Endothelial cell of umbilical vein (primary cell): ENCODE measurements around the gene ST6GALNAC2. TPM values are rescaled to one million over a fixed set of nuclear protein-coding genes. Genes with fewer than 3 reads are reported as not detected.
A peak's percentile ranks its signal among the peaks of the same experiment; 100 is the strongest.

Experiments
- BruUV-seq: library from RNA; stranded (reverse); fragments of 400-500 nt; replicated peaks from 2 replicates; lab custom pipeline; 2021; lab: Mats Ljungman, UMichigan
- CTCF ChIA-PET: fragments of 300-600, 350-600 bp; sonication (Branson Sonifier 250); formaldehyde crosslinking; loops from one replicate; lab custom pipeline; 2021; ENCODE audit warnings: antibody characterized with exemption, inconsistent platforms; lab: Charles Lee
- POLR2A ChIA-PET: fragments of 300-600, 350-600 bp; sonication (Branson Sonifier 250); formaldehyde crosslinking; loops from one replicate; lab custom pipeline; 2021; ENCODE audit warnings: antibody characterized with exemption, inconsistent platforms; lab: Charles Lee
- DNase-seq: peaks from one replicate; pipeline ENCODE4 v3.0.0-alpha.2; 2011; ENCODE audit warnings: low read depth, low spot score
- FAIRE-seq: peaks from 2 replicates; lab custom pipeline; 2011; peaks lifted over from hg19 to GRCh38; lab: Jason Lieb, UNC
- H2AFZ ChIP-seq: 2 replicates; pipeline ENCODE4 v1.6.0; 2012; ENCODE audit warnings: low read depth, low read length, control low read depth, inconsistent platforms
- H3K27ac ChIP-seq: 2 replicates; pipeline ENCODE4 v1.5.1; 2011; ENCODE audit warnings: low read depth, mild to moderate bottlenecking, control low read depth, low read length, moderate library complexity; ENCODE audit not compliant: insufficient read depth
- H3K27me3 ChIP-seq, 2 experiments: 2 replicates each; pipeline versions ENCODE4 v1.6.0 to v1.6.1; 2011; ENCODE audit warnings: low read length in 2 of 2, mixed read lengths in 1 of 2; ENCODE audit not compliant: control insufficient read depth in 2 of 2, insufficient read depth in 2 of 2
- H3K36me3 ChIP-seq, 2 experiments: 2 replicates in 1 of 2; 3 replicates in 1 of 2; pipeline ENCODE4 v1.5.1; 2011; ENCODE audit warnings: low read length in 2 of 2, mild to moderate bottlenecking in 1 of 2, moderate library complexity in 1 of 2; ENCODE audit not compliant: control insufficient read depth in 2 of 2, insufficient read depth in 2 of 2; ENCODE audit errors: extremely low read depth in 1 of 2
- H3K4me1 ChIP-seq: 3 replicates; pipeline ENCODE4 v1.5.1; 2011; ENCODE audit warnings: mild to moderate bottlenecking, low read length; ENCODE audit not compliant: control insufficient read depth, insufficient read depth; ENCODE audit errors: extremely low read depth
- H3K4me2 ChIP-seq: 2 replicates; pipeline ENCODE4 v1.6.1; 2011; ENCODE audit warnings: low read length, control low read depth, mixed read lengths; ENCODE audit not compliant: insufficient read depth
- H3K4me3 ChIP-seq, 3 experiments: fragments of 200-600 bp in 1 of 3; sonication (generic), shearing (Covaris generic) in 1 of 3; replicated peaks in 1 of 3; 2 replicates each; pipeline ENCODE4 v1.5.1; 2011 to 2016; ENCODE audit warnings: control low read depth in 3 of 3, low read length in 3 of 3, mild to moderate bottlenecking in 2 of 3, inconsistent platforms in 1 of 3, low read depth in 1 of 3, moderate library complexity in 1 of 3; ENCODE audit not compliant: insufficient read depth in 1 of 3
- H3K79me2 ChIP-seq: 2 replicates; pipeline ENCODE4 v1.6.0; 2012; ENCODE audit warnings: low read length, inconsistent platforms; ENCODE audit not compliant: control insufficient read depth, insufficient read depth
- H3K9ac ChIP-seq: replicated peaks from 2 replicates; pipeline ENCODE3; 2011; ENCODE audit warnings: low read length, control low read depth; ENCODE audit not compliant: insufficient read depth; ENCODE audit errors: extremely low read depth
- H3K9me1 ChIP-seq: replicated peaks from 3 replicates; pipeline ENCODE4 v1.6.0; 2011; ENCODE audit warnings: mild to moderate bottlenecking, low read length; ENCODE audit not compliant: control insufficient read depth, insufficient read depth; ENCODE audit errors: extremely low read depth
- H3K9me3 ChIP-seq: replicated peaks from 2 replicates; pipeline ENCODE4 v1.5.1; 2012; ENCODE audit warnings: low read length, inconsistent platforms; ENCODE audit not compliant: control insufficient read depth, insufficient read depth
- H4K20me1 ChIP-seq: replicated peaks from 2 replicates; pipeline ENCODE3; 2011; ENCODE audit warnings: mild to moderate bottlenecking, low read length; ENCODE audit not compliant: control insufficient read depth, insufficient read depth; ENCODE audit errors: extremely low read depth
- EZH2 ChIP-seq: IDR thresholded peaks from 2 replicates; pipeline ENCODE4 v1.6.1; 2012; ENCODE audit warnings: borderline replicate concordance, low read depth, mild to moderate bottlenecking, moderate library complexity, low read length, inconsistent platforms; ENCODE audit not compliant: severe bottlenecking
- FOS ChIP-seq: IDR thresholded peaks from 2 replicates; pipeline ENCODE4 v1.6.1; 2011; ENCODE audit warnings: mild to moderate bottlenecking, low read length, moderate library complexity, borderline replicate concordance; ENCODE audit not compliant: insufficient read depth
- POLR2AphosphoS5 ChIP-seq: IDR thresholded peaks from 2 replicates; pipeline ENCODE4 v1.6.1; 2012; ENCODE audit warnings: low read depth, mild to moderate bottlenecking, control low read depth, low read length, moderate library complexity; ENCODE audit not compliant: insufficient read depth
- dilution Hi-C: fragments of 300-500 bp; cut with MboI; formaldehyde crosslinking; loops from one replicate; pipeline ENCODE4 v1.15.0; 2019; ENCODE audit warnings: low sequenced_read_pairs; ENCODE audit not compliant: extremely low pct_ligation_motif_present
- intact Hi-C: fragments of 100-400 bp; cut with micrococcal nuclease; formaldehyde crosslinking; loops from one replicate; pipeline ENCODE4 v1.10.0; 2022
- polyA plus RNA-seq, 4 experiments: library from polyadenylated mRNA; depleted of rRNA in 3 of 4; stranded (reverse) in 3 of 4; unstranded in 1 of 4; fragments of >200 nt; gene quantifications; 2 replicates each; pipeline versions ENCODE4 v1.2.1 to v1.2.3, GENCODE V29; 2011 to 2012; ENCODE audit warnings: missing spikeins in 1 of 4
- total RNA-seq: library from RNA; stranded (reverse); gene quantifications from 2 replicates; pipeline ENCODE4 v1.2.3, GENCODE V29; 2021
- TF ChIP-seq, protein P1 (sequence below): IDR thresholded peaks from 2 replicates; pipeline ENCODE4 v1.6.1; 2011; ENCODE audit not compliant: insufficient read depth, insufficient read length

The ST6GALNAC2 gene
- total and polyA plus RNA-seq, 2 donors (not counting 3 experiments of a cell fraction or from before 2014, with no cell fraction given): 0.59 to 1.7 TPM

DNA sequence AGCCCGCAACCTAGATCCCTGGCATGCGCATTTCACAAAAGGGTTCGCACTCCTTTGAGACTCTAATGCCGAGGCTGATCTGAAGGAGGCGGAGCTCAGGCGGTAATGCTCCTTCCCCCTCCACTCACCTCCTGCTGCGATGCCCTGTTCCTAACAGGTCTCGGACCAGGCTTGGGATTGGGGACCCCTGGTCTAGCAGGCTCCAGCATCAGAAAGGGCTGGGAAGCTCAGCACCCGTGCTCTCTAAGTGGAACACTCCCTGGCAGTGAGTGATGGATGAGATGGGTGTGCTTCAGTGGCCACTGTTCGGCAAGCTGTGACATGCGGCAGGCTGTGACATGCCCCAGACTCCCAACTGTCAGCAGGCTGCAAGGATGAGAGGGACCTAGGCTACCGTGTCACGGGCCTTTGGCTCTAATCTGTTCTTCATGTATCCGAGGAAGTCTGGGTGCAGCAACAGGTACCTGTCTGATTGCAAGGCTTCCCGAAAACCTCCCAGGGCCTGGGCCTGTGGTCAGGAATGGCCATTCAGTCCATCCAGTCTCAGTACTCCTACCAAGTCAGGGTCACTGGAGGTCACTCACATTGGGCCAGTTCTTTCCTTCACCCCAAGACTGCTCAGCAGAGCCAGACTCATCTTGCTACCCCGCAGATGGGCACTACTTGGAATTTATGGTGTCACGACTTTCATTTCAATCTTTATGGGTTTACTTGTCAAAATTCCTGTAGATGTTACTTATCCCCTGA, 1.3 kb upstream of the ST6GALNAC2 start:
- intact Hi-C loops: loop anchor here (1.0 to 5.0 kb wide), 3 partner anchors 30 to 64 kb away; no protein-coding TSS in a partner anchor
- H2AFZ ChIP-seq: no peak overlapping the region
- H3K9ac ChIP-seq: no peak overlapping the region
- no peak overlapping the region for H3K4me2 ChIP-seq
- TF ChIP-seq POLR2AphosphoS5 (no peak), EZH2 (peak; percentile 25)
- TF ChIP-seq, protein P1, sequence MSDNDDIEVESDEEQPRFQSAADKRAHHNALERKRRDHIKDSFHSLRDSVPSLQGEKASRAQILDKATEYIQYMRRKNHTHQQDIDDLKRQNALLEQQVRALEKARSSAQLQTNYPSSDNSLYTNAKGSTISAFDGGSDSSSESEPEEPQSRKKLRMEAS: no peak
- POLR2A ChIA-PET: no interaction called here
- no peak overlapping the region for H3K27ac ChIP-seq
- FAIRE-seq (no peak), DNase-seq (no peak)
- H3K79me2 ChIP-seq: no peaks in the 10 kb centered on the region
- H3K9me3 ChIP-seq: no peaks in the 10 kb centered on the region
- dilution Hi-C loops: no loop called here
- H3K4me1 ChIP-seq: peaks cover 5% of the 10 kb centered on the region
- H3K36me3 ChIP-seq: no peaks in the 10 kb centered on the region
- BruUV-seq: no TSS peak
- CTCF ChIA-PET: interaction anchor here (1.0 to 3.9 kb wide), 13 partner anchors 17 to 95 kb away, joined by 3 to 32 read pairs (median 5); partner anchors contain the start of genes CYGB and PRCD
- peaks cover 16 to 18% of the 10 kb centered on the region in 2 experiments for H3K27me3 ChIP-seq
- no peaks in the 10 kb centered on the region for H4K20me1 ChIP-seq
- no peak overlapping the region for H3K4me3 ChIP-seq
- no peaks in the 10 kb centered on the region for H3K9me1 ChIP-seq

DNA sequence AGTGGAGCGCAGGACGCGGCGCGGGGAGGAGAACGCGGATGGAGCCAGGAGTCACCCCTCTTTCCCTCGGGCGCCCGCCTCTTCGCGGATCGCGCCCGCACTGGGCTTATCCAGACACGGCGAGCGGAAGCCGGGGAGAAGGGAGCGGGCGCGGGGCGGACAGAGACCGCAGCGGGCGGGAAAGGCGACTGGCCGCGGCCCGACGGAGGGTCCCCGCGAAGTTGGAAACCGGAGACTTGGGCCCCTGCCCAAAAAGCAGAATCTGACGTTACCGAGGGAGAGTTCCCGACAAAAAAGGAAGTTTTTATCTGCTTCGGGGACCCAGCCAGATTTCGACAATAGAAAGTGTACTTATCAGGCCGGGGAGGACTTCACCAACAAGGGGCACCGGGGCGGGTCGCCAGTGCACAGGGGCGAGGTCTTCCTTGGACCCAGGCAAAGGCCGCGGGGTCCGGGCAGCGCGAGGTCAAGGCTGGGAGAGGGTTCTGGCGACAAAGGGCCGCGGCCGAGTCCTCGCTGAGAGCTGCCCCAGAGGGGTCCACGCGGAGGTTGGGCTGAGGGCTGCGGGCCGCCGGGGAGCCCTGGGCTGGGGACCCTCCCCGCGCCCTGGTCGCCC, 519 bp downstream of the ST6GALNAC2 start:
- POLR2A ChIA-PET: no interaction called here
- no peaks in the 10 kb centered on the region for H4K20me1 ChIP-seq
- H3K36me3 ChIP-seq: no peaks in the 10 kb centered on the region
- no TSS peak for BruUV-seq
- peaks cover 5% of the 10 kb centered on the region for H3K4me1 ChIP-seq
- H3K4me3 ChIP-seq: peak overlapping the region; percentile 17 to 37 (median 35)
- H2AFZ ChIP-seq: peak overlapping the region; percentile 63
- no peak overlapping the region for H3K27ac ChIP-seq
- H3K9me3 ChIP-seq: no peaks in the 10 kb centered on the region
- H3K79me2 ChIP-seq: no peaks in the 10 kb centered on the region
- TF ChIP-seq EZH2: peak; percentile 77
- no peak for TF ChIP-seq FOS
- dilution Hi-C loops (no loop called here), intact Hi-C loops (loop anchor here (5.0 kb wide), 1 partner anchor 37 kb away; no protein-coding TSS in a partner anchor)
- DNase-seq (no peak), FAIRE-seq (peak; percentile 55)
- CTCF ChIA-PET: interaction anchor here (0.8 to 3.9 kb wide), 11 partner anchors 16 to 97 kb away, joined by 3 to 32 read pairs (median 7); partner anchors contain the start of gene PRCD
- no peak overlapping the region for H3K9ac ChIP-seq
- peaks cover 16 to 18% of the 10 kb centered on the region in 2 experiments for H3K27me3 ChIP-seq
- no peaks in the 10 kb centered on the region for H3K9me1 ChIP-seq
- H3K4me2 ChIP-seq: peak overlapping the region; percentile 78
